Type B pancreatic cell (in vitro differentiated cells): Measurements from ENCODE around the gene TNFRSF8. TPM values are rescaled to one million over a fixed set of nuclear protein-coding genes. Genes with fewer than 3 reads are reported as not detected.
"Not testable (repeated sequence)": the region's sequence is repeated elsewhere in the genome, so short reads cannot be mapped to it uniquely, and the experiment has no call there.

Experiments
- DNase-seq: peaks from one replicate; pipeline ENCODE4 v3.0.0; 2021; ENCODE audit warnings: mixed read lengths; ENCODE audit not compliant: unreplicated experiment; ENCODE audit errors: extremely low spot score
- H3K27ac Mint-ChIP-seq: 2 replicates; pipeline ENCODE4 v1.8.0; 2021; ENCODE audit warnings: mild to moderate bottlenecking, mixed read lengths
- H3K27me3 Mint-ChIP-seq: 2 replicates; pipeline ENCODE4 v1.8.0; 2021; ENCODE audit warnings: mixed read lengths
- H3K36me3 Mint-ChIP-seq: 2 replicates; pipeline ENCODE4 v1.8.0; 2021; ENCODE audit warnings: mixed read lengths
- H3K4me1 Mint-ChIP-seq: one replicate; pipeline ENCODE4 v1.8.0; 2021; ENCODE audit warnings: mixed read lengths; ENCODE audit not compliant: unreplicated experiment
- H3K4me3 Mint-ChIP-seq: 2 replicates; pipeline ENCODE4 v1.8.0; 2021; ENCODE audit warnings: mild to moderate bottlenecking, mixed read lengths
- H3K9me3 Mint-ChIP-seq: 2 replicates; pipeline ENCODE4 v1.8.0; 2021; ENCODE audit warnings: mixed read lengths
- total RNA-seq: library from RNA; stranded (reverse); gene quantifications from 2 replicates; pipeline ENCODE4 v1.2.1, GENCODE V29; 2021; ENCODE audit warnings: low replicate concordance
- TF ChIP-seq, protein P1 (sequence below): fragments of 200-600 bp; sonication (generic); conservative IDR thresholded peaks from 2 replicates; pipeline ENCODE4 v1.5.0; 2021; ENCODE audit warnings: antibody characterized with exemption, mild to moderate bottlenecking

TNFRSF8 gene
- total RNA-seq, 1 donor from 2014 or later: 0.07 TPM

DNA sequence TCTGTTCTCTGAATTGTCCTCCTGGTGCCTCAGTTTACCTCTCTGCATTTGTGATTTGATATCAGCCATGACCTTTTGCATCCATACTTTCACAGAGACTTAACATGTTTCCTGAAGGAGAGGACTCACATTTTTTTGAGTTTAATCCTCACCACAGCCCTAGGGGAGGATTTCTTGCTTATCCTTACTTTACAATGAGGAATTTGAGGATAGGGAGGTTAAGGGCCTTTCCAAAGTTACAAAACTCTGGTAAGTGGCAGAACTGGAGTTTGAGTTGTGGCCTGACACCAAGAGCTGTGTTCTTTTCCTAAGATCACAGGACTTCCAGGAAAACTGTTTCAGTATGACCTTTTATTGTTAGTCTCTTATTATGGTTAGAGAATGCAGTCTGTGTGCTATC, 34.2 kb downstream of the TNFRSF8 start:
- H3K4me1 Mint-ChIP-seq: no peaks in the 10 kb centered on the region
- no peaks in the 10 kb centered on the region for H3K36me3 Mint-ChIP-seq
- no peak for DNase-seq
- TF ChIP-seq, protein P1, sequence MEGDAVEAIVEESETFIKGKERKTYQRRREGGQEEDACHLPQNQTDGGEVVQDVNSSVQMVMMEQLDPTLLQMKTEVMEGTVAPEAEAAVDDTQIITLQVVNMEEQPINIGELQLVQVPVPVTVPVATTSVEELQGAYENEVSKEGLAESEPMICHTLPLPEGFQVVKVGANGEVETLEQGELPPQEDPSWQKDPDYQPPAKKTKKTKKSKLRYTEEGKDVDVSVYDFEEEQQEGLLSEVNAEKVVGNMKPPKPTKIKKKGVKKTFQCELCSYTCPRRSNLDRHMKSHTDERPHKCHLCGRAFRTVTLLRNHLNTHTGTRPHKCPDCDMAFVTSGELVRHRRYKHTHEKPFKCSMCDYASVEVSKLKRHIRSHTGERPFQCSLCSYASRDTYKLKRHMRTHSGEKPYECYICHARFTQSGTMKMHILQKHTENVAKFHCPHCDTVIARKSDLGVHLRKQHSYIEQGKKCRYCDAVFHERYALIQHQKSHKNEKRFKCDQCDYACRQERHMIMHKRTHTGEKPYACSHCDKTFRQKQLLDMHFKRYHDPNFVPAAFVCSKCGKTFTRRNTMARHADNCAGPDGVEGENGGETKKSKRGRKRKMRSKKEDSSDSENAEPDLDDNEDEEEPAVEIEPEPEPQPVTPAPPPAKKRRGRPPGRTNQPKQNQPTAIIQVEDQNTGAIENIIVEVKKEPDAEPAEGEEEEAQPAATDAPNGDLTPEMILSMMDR: no peak
- H3K9me3 Mint-ChIP-seq: no peaks in the 10 kb centered on the region
- no peak overlapping the region for H3K27ac Mint-ChIP-seq
- H3K4me3 Mint-ChIP-seq: no peak overlapping the region
- peaks cover 3% of the 10 kb centered on the region for H3K27me3 Mint-ChIP-seq

DNA sequence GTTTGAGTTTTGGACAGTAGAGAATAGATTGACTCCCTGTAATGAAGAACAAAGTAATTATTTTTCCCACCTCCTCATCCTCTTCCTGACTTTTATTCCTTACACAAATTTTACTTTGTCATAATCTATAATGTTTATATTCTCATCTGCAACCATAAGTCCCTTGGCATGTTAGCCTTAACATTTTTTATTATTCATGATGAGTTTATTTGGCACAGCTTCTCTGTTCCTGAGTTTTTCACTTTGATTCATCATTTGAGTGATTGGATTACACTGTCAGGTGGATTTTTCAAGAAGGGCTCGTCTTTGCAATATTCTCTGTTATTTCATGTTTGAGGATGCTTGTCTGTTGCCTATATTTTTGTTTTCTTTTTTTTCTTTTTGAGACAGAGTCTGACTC, 35.7 kb downstream of the TNFRSF8 start:
- H3K27me3 Mint-ChIP-seq: peaks cover 4% of the 10 kb centered on the region
- H3K36me3 Mint-ChIP-seq: no peaks in the 10 kb centered on the region
- TF ChIP-seq, protein P1: no peak
- no peak for DNase-seq
- H3K4me1 Mint-ChIP-seq: no peaks in the 10 kb centered on the region
- no peak overlapping the region for H3K27ac Mint-ChIP-seq
- no peak overlapping the region for H3K4me3 Mint-ChIP-seq
- no peaks in the 10 kb centered on the region for H3K9me3 Mint-ChIP-seq

DNA sequence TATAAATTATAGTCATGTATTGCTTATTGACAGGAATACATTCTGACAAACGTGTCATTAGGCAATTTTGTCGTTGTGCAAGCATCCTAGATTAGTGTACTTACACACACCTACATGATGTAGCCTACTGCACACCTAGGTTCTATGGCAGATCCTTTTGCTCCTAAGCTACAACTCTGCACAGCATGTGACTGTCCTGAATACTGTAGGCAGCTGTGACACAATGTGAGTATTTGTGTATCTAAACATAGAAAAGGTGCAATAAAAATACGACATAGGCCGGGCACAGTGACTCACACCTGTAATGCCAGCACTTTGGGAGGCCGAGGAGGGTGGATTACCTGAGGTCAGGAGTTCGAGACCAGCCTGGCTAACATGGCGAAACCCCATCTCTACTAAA, 36.5 kb downstream of the TNFRSF8 start:
- Mint-ChIP-seq H3K36me3 (no peaks in the 10 kb centered on the region), H3K27me3 (peaks cover 6% of the 10 kb centered on the region), H3K27ac (no peak overlapping the region), H3K4me1 (no peaks in the 10 kb centered on the region), H3K9me3 (no peaks in the 10 kb centered on the region), H3K4me3 (no peak overlapping the region)
- TF ChIP-seq, protein P1: no peak
- DNase-seq: no peak

DNA sequence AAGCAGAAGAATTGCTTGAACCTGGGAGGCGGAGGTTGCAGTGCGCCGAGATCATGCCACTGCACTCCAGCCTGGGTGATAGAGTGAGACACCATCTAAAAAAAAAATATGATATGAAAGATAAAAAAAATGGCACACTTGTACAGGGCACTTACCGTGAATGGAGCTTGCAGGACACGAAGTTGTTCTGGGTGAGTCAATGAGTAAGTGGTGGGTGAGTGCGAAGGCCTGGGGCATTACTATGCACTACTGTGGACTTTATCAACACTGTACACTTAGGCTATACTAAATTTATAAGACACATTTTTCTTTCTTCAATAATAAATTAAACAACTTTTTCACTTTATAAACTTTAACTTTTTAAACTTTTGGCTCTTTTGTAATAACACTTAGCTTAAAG, 37.0 kb downstream of the TNFRSF8 start:
- Mint-ChIP-seq H3K9me3 (no peaks in the 10 kb centered on the region), H3K4me1 (no peaks in the 10 kb centered on the region), H3K4me3 (no peak overlapping the region), H3K36me3 (no peaks in the 10 kb centered on the region), H3K27ac (no peak overlapping the region), H3K27me3 (peaks cover 7% of the 10 kb centered on the region)
- TF ChIP-seq, protein P1: no peak
- DNase-seq: no peak

DNA sequence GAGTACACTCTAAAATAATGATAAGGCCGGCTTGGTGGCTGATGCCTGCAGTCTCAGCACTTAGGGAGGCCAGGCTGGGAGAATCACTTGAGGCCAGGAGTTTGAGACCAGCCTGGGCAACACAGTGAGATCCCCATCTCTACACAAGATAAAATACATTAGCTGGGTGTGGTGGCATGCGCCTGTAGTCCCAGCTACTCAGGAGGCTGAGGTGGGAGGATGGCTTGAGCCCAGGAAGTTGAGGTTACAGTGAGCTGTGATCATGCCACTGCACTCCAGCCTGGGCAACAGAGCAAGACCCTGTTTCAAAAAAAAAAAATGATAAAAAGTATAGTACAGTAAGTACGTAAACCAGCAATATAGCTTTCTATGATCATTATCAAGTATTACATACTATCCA, 38.0 kb downstream of the TNFRSF8 start:
- H3K27me3 Mint-ChIP-seq: peaks cover 14% of the 10 kb centered on the region
- H3K36me3 Mint-ChIP-seq, H3K27ac Mint-ChIP-seq, H3K4me3 Mint-ChIP-seq, DNase-seq, H3K4me1 Mint-ChIP-seq, H3K9me3 Mint-ChIP-seq: not testable (repeated sequence)

DNA sequence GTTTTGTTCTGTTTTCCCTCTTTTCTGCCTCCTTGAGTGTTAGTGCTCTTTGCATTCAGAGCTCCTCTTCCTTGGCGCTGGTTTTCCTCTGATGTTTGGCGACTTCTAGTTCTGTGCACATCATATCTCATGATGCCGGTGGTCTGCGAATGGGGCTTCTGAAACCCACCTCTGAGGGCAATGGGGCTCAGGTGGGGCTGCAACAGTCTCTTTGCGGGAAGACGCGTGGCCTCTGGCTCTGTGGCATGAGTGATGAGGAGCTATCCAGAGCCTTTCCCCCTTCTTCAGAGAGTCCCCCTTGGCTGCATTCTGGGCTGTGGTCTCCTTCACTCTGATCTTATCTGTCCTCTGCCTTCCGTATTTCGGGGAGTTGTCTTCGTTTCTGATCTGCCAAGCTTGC, 39.0 kb downstream of the TNFRSF8 start:
- Mint-ChIP-seq H3K36me3 (no peaks in the 10 kb centered on the region), H3K4me1 (no peaks in the 10 kb centered on the region), H3K9me3 (no peaks in the 10 kb centered on the region), H3K4me3 (no peak overlapping the region), H3K27ac (no peak overlapping the region), H3K27me3 (peaks cover 19% of the 10 kb centered on the region)
- no peak for DNase-seq
- TF ChIP-seq, protein P1: no peak
